GM12891 (cell line): ENCODE results near the gene CDHR3.
"Not testable (repeated sequence)": the region's sequence is repeated elsewhere in the genome, so short reads cannot be mapped to it uniquely, and the experiment has no call there.

Experiments used
- DNase-seq: peaks from one replicate; pipeline ENCODE4 v3.0.0; 2011; ENCODE audit warnings: low spot score; ENCODE audit not compliant: insufficient read length
- FAIRE-seq: peaks from 2 replicates; lab custom pipeline; 2011; peaks lifted over from hg19 to GRCh38; lab: Jason Lieb, UNC
- PAX5 ChIP-seq: IDR thresholded peaks from 2 replicates; pipeline ENCODE4 v1.6.1; 2011; ENCODE audit warnings: low read length, moderate library complexity, mild to moderate bottlenecking; ENCODE audit not compliant: insufficient read depth, severe bottlenecking
- POLR2A ChIP-seq: IDR thresholded peaks from 2 replicates; pipeline ENCODE4 v1.6.1; 2011; ENCODE audit warnings: low read depth, low read length, control low read depth
- POLR2AphosphoS5 ChIP-seq: IDR thresholded peaks from 2 replicates; pipeline ENCODE4 v1.6.1; 2011; ENCODE audit warnings: low read depth, low read length, control low read depth
- POU2F2 ChIP-seq: IDR thresholded peaks from 2 replicates; pipeline ENCODE4 v1.6.1; 2011; ENCODE audit warnings: low read depth, mild to moderate bottlenecking, control low read depth, low read length, moderate library complexity
- SPI1 ChIP-seq: IDR thresholded peaks from 2 replicates; pipeline ENCODE4 v1.6.1; 2011; ENCODE audit warnings: low read depth, low read length, control low read depth
- TAF1 ChIP-seq: IDR thresholded peaks from 2 replicates; pipeline ENCODE4 v1.6.1; 2011; ENCODE audit warnings: low read depth, low read length, control low read depth

Gene CDHR3

DNA sequence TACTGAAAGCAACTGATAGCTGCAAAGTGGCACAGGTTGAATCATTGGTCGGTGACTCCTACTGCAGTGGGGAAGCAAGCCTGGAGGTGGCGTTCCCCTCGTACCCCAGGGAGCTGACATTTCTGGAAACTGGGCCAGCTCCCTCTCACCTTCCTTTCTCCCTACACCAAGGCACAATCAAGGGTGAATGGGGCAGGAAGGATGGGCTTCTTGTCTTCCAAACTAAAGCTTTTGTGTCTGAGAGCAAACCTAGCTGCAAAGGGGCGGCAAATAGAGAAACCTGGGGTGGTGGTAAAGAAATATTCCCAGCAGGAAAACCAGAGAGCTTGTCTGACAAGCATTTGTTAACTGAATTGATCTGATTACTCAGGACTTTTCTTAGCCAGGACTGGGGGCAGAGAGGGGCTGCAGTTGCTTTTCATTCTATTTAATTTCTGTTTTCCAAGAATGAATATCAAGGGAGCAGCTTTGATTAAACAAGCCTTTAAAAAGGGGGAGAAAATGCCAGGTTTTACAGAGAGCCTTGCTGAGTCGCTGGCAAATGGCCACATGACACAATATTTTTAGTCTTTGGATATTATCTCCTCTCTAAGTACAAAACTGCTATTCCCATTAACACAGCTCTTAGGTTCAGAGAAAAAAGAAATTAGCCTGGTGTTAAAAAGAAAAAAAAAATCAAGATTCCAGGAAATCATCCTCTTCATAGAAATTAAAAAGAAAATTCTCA lies 27.8 kb downstream of the CDHR3 start:
- DNase-seq: no peak
- no peak for FAIRE-seq
- TF ChIP-seq POU2F2 (no peak), POLR2A (no peak), SPI1 (no peak), TAF1 (no peak), PAX5 (no peak), POLR2AphosphoS5 (no peak)

DNA sequence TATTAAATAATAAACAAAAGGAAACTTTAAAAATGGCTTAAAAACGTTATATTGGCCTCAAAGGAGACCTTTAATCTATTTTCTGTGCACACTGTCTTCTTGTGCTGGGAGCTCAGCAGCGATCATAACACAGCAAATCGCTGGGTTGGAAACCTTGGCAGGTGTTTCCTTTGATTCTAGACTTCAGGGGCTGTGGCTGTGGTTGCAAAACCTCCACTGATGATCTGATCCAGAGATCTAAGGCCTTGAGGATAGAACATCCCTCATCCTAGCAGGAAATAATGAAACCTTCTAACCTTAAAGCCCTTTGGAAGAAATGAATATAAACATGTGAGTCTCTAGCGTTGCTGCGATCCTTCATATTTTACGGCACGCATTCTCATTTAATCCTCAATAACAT lies 29.8 kb downstream of the CDHR3 start:
- TF ChIP-seq POLR2AphosphoS5 (no peak), POLR2A (no peak), POU2F2 (no peak), TAF1 (no peak), SPI1 (no peak), PAX5 (no peak)
- DNase-seq (no peak), FAIRE-seq (no peak)

GRCh38 chr7:105996860-105997737 lies 34.0 kb downstream of the CDHR3 start:
- DNase-seq (no peak), FAIRE-seq (no peak)
- no peak for TF ChIP-seq PAX5
- TF ChIP-seq POU2F2: no peak
- TF ChIP-seq POLR2AphosphoS5: no peak
- no peak for TF ChIP-seq POLR2A
- no peak for TF ChIP-seq TAF1
- TF ChIP-seq SPI1: no peak

GRCh38 chr7:105999256-105999655 lies 36.2 kb downstream of the CDHR3 start:
- TF ChIP-seq POU2F2 (no peak), PAX5 (no peak), POLR2AphosphoS5 (no peak), SPI1 (no peak), TAF1 (no peak), POLR2A (no peak)
- DNase-seq (no peak), FAIRE-seq (no peak)

GRCh38 chr7:106001196-106001595 lies 38.1 kb downstream of the CDHR3 start:
- TF ChIP-seq SPI1 (no peak), POLR2A (no peak), POLR2AphosphoS5 (no peak), PAX5 (no peak), TAF1 (no peak), POU2F2 (no peak)
- DNase-seq (no peak), FAIRE-seq (no peak)

DNA sequence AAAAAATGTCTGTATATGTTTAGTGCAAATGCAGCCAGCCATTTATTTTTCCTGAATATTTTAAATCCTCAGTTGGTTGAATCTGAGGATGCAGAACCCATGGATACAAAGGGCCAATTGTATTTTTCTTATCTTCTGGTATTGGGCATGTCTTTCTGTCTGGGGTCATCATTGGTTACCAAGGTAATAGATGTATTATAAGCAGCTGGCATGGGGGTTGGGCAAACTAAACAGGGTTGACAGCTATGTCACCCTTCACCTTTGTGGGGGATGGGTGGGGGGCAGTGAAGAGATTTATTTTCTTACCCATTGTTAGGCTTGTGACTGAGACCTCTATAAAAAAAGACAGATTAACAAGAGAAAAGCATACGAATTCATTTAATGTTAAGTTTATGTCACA lies 38.8 kb downstream of the CDHR3 start:
- no peak for FAIRE-seq
- TF ChIP-seq SPI1 (no peak), TAF1 (no peak), POU2F2 (no peak), POLR2A (no peak), POLR2AphosphoS5 (no peak), PAX5 (no peak)
- no peak for DNase-seq

- FAIRE-seq (no peak), DNase-seq (no peak)
- TF ChIP-seq PAX5 (no peak), SPI1 (no peak), POU2F2 (no peak), TAF1 (no peak), POLR2AphosphoS5 (no peak), POLR2A (no peak)
These were observed 40.5 kb downstream of the CDHR3 start for GRCh38 chr7:106003525-106004064.

GRCh38 chr7:106006906-106007305 lies 43.8 kb downstream of the CDHR3 start:
- FAIRE-seq (no peak), DNase-seq (no peak)
- TF ChIP-seq PAX5 (no peak), POLR2A (no peak), SPI1 (no peak), POU2F2 (no peak), POLR2AphosphoS5 (no peak), TAF1 (no peak)

DNA sequence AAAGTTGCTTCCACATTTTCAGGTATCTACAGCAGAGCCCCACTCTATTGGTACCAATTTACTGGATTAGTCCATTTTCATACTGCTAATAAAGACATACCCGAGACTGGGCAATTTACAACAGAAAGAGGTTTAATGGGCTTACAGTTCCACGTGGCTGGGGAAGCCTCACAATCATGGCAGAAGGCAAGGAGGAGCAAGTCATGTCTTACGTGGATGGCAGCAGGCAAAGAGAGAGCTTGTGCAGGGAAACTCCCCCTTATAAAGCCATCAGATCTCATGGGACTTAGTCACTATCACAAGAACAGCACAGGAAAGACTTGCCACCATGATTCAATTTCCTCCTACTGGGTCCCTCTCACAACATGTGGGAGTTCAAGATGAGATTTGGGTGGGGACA lies 44.7 kb downstream of the CDHR3 start:
- DNase-seq, FAIRE-seq: not testable (repeated sequence)

GRCh38 chr7:106009503-106010226 lies 46.6 kb downstream of the CDHR3 start:
- DNase-seq (peak; percentile 65), FAIRE-seq (peak; percentile 68)
- TF ChIP-seq TAF1: no peak
- TF ChIP-seq POU2F2: peak; percentile 39; the same call in 1 of the 2 replicates
- TF ChIP-seq POLR2AphosphoS5: no peak
- TF ChIP-seq POLR2A: no peak
